Measurements from ENCODE around the gene CCDC201.
"Not testable (repeated sequence)": the region's sequence is repeated elsewhere in the genome, so short reads cannot be mapped to it uniquely, and the experiment has no call there.

DNA sequence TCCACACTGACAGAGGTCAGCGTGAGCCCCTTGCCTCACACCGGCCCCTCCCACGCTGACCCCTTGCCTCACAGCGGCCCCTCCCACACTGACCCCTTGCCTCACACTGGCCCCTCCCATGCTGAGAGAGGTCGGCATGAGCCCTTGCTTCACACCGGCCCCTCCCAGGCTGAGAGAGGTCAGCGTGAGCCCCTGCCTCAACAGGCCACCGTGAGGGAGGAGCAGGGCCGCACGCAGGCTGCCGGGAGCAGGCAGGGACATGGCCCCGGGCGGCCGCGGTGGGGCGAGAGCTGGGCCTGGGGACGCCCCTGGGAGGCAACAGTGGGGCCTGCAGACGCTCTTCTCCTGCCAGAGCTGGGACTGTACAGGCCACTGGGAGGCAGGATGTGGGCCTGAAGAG lies 59.1 kb downstream of the CCDC201 start:
- not testable (repeated sequence) for TF ChIP-seq CHD2 (IDR thresholded peaks at IDR 0.05; ENCODE audit: low read length, partially characterized antibody); EP300 (IDR thresholded peaks at IDR 0.05; ENCODE audit: borderline replicate concordance in 1 of 2, low read depth in 1 of 2, low read length in 1 of 2); CTCF (IDR thresholded peaks at IDR 0.05)
- TF ChIP-seq, protein P1, sequence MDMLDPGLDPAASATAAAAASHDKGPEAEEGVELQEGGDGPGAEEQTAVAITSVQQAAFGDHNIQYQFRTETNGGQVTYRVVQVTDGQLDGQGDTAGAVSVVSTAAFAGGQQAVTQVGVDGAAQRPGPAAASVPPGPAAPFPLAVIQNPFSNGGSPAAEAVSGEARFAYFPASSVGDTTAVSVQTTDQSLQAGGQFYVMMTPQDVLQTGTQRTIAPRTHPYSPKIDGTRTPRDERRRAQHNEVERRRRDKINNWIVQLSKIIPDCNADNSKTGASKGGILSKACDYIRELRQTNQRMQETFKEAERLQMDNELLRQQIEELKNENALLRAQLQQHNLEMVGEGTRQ (IDR thresholded peaks at IDR 0.05; ENCODE audit: borderline replicate concordance, low read depth, low read length), result not testable (repeated sequence)
